Hippocampal formation (tissue), 2 donors: ENCODE results near the gene FASLG.
"Not testable (repeated sequence)": the region's sequence is repeated elsewhere in the genome, so short reads cannot be mapped to it uniquely, and the experiment has no call there.

ENCODE experiments used
- DNase-seq, 2 donors: peaks; one replicate each; lab custom pipeline; 2025; lab: John Stamatoyannopoulos, UW

FASLG gene

DNA sequence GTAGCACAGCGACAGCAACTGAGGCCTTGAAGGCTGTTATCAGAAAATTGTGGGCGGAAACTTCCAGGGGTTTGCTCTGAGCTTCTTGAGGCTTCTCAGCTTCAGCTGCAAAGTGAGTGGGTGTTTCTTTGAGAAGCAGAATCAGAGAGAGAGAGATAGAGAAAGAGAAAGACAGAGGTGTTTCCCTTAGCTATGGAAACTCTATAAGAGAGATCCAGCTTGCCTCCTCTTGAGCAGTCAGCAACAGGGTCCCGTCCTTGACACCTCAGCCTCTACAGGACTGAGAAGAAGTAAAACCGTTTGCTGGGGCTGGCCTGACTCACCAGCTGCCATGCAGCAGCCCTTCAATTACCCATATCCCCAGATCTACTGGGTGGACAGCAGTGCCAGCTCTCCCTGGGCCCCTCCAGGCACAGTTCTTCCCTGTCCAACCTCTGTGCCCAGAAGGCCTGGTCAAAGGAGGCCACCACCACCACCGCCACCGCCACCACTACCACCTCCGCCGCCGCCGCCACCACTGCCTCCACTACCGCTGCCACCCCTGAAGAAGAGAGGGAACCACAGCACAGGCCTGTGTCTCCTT, at the start of gene FASLG:
FASLG (plus strand) TSS at position 233 of the 583 bp plus-strand sequence; CDS start at position 332, 99 bp downstream.
- no peak for DNase-seq

GRCh38 chr1:172609528-172609927, 49.4 kb upstream of the FASLG start:
- no peak for DNase-seq

DNA sequence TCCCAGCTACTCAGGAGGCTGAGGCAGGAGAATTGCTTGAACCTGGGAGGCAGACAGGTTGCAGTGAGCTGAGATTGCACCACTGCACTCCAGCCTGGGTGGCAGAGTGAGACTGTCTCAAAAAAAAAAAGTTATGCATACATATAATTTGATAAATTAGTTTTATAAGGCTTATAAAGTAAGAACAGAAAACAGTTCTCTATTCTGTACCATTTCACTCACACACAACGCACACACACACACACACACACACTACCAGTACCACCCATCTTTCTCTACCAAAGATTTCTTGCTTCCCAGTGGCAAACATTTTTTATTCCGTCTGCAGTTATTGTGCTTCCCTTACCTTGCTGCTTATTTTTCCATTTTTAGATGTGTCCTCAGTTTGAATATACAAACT, 46.4 kb upstream of the FASLG start:
- DNase-seq = no peak

GRCh38 chr1:172613294-172613693, 45.6 kb upstream of the FASLG start:
- no peak for DNase-seq

- DNase-seq = no peak
Observed at GRCh38 chr1:172616195-172616594, 42.7 kb upstream of the FASLG start.

DNA sequence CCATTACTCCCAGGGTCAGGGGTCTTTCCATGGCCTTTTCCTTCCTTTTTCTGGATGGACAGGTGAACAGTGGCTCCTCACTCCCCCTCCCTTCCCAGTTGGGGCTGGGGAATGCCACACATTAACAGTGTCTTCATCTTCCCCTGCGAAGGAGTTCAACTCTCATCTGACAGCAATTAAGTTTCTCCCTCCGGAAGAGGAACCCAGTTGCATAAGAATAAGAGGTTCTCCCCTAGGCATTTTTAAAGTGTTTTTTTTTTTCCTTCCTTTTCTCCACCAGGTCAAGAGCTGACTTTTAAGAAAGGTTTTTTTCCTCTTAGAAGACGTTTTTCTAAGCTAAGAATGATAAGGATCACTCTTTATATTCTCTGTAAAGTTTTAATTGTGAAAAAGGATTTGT, 42.3 kb upstream of the FASLG start:
- no peak for DNase-seq

GRCh38 chr1:172620603-172621002, 38.3 kb upstream of the FASLG start:
- not testable (repeated sequence) for DNase-seq

DNA sequence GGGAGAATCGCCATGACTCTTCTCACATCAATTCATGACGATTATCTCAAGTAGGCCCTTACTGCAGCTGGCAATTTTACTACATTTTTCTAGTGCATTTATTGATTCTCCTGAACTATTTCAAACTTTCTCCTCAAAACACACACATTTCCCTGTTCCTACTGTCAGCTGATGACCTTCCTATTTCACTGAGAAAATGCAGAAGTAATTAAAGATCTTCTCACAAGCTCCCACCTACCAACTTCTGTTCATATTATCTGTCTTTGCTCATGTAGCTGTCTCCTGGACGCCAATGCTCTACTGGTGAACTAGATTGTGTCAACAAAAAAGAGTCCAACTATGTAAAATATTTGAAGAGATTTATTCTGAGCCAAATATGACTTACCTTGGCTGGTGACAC, 36.4 kb upstream of the FASLG start:
- no peak for DNase-seq

GRCh38 chr1:172623748-172624147, 35.2 kb upstream of the FASLG start:
- DNase-seq = no peak

- DNase-seq = no peak
Observed at GRCh38 chr1:172626845-172627244, 32.1 kb upstream of the FASLG start.

- DNase-seq = no peak
Observed at GRCh38 chr1:172627702-172628101, 31.2 kb upstream of the FASLG start.

- no peak for DNase-seq
Observed at GRCh38 chr1:172628401-172628800, 30.5 kb upstream of the FASLG start.

GRCh38 chr1:172629170-172629569, 29.7 kb upstream of the FASLG start:
- no peak for DNase-seq

GRCh38 chr1:172629638-172630037, 29.3 kb upstream of the FASLG start:
- no peak for DNase-seq

DNA sequence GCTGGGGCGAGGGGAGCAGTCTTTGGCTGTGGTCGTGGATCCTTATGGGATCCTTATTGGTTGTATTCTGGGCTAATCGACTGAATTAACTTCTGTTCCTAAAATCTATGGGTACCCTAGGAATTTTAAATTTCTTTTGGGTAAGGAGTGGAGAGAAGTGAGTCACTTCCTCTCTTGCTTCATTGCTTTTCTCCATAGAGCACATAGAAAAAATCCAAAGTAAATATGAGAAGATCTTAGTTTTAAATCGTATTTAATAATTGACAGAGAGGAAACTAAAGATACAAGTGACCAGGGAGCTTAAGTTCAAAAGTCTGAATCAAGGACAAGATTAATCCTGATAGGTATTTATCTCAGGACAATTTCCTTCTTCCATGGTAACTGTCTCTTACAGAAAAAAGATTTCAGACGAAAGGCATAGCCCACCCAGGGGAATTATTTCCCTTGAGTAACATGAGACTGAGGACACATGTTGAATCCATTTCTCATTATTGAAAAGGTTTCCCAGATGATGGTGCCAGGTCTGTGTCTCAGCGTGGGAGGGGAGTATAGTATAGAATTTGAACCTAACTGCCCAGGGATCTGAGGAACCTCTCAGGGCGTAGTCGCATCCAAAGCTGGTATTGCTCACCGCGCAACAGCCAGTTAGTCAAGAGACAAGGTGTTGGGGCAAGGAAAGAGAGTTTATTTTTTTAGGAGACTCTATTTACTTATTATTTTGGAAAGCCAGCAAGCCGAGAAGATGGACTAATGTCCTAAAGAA, 28.7 kb upstream of the FASLG start:
- no peak for DNase-seq

DNA sequence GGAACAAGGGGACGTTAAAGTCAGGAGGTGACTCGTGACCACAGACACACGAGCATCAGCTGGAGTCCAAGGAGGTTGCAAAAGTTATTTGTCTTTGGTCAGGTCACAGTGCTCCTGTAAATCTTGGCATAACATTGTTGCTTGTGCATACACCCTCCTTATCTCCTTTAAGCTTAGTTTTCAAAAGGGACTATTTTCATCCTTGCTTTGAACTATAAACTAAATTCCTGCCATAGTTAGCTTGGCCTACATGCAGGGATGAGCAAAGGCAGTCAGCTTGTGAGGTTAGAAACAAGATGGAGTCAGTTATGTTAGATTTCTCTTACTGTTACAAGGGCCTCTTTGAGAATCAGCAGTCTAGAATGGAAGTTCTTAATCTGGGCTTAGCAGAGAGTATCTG, 28.0 kb upstream of the FASLG start:
- DNase-seq = no peak

DNA sequence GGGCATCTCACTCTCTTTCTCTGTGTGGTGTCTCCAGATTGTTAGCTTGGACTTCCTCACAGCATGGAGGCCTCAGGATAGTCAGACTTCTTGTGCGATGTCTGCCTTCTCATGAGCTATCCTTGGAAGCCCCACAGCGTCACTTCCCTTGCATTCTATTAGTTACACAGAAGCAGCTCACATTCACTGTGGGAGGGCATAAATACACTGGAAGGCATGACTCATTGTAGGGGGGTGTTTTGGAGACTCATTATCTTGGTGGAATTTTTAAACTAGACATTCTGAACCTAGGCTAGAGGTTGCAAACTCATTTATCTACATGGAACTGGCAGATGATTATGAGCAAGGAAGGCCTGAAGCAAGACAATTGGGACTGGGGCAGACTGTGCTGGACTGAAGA, 21.4 kb upstream of the FASLG start:
- DNase-seq = no peak

GRCh38 chr1:172638249-172638648, 20.7 kb upstream of the FASLG start:
- DNase-seq = no peak

DNA sequence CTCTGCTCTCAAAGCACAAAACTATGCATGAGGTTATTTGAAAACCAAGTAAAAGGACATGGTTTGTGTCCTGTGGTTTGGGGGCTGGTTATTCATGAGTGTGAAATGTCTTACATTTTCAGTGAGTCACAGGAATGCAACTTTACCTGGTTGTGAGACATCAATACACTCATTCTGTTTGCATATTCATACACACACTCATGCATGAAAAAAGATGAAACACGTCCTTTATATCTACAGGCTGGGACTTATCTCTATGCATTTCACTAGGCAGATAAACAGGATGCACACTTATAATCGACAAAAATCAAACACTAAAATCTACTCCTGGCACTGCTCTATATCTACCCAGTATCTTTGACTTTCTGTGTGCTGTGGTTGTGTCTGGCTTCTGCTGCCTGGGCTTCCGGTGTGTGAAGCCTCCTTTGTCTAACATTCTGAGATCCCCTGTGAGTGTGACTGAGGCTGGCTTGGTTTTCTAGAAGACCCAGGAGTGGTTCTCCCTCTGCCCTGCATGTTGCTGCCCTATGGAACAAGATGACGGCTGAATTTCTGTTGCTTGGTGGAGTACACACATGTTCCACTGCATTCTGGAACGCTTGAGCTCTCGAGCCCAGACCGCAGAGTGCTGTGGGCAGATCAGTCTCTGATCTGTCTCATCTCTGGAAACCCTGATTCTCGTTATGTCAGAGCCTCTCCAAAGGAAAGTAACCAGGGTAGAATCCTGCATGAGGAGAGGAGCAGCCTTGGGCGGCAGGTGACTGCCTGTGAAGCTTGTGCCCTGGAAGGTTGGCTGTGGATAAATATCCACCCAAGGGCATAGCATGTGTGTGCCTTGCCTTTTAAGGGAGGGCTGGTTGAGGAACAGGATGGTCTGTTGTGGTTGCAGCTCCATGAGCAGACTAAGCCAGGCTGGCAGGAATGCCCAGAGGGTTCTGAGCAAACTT, 19.7 kb upstream of the FASLG start:
- DNase-seq = no peak

DNA sequence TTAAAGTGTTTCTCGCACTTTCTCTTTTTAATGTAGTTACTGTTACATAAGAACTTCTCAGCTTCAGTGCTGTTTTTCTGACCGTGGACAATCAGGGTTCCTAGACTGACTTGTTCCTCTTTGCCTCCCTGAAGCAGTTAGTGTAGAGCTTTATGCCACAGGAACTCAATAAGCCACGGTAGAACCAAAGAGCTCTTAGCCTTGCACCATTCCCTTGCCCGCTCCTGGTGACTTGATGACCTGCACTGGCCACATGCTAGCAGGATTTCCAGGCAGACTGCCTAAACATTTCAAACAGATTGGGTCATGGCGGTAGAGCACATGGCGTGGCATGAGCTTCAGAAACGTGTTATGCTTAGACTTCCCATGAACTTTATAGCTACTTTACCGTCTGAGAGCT, 18.8 kb upstream of the FASLG start:
- DNase-seq = no peak

DNA sequence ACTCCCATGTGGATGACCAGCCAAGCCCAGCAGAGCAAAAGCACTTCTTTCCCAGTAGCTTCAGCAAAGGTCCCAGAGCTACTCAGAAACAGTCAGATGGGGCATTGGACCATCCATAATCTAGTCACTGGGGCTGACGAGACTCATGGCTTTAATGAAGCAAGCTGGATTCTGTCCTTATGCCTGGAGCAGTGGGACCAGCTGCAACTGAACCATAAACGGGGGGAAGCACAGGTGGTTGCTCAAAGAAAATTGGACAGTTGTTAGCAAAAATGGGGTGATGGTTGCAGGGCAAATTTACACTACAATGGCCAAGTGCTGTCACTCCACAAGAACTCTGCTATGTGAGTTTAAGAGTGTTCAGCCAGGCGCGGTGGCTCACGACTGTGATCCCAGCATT, 17.4 kb upstream of the FASLG start:
- no peak for DNase-seq

GRCh38 chr1:172642970-172643369, 15.9 kb upstream of the FASLG start:
- DNase-seq = no peak

GRCh38 chr1:172646653-172647052, 12.2 kb upstream of the FASLG start:
- DNase-seq = no peak
